Measurements from ENCODE around the gene SLC25A42.

DNA sequence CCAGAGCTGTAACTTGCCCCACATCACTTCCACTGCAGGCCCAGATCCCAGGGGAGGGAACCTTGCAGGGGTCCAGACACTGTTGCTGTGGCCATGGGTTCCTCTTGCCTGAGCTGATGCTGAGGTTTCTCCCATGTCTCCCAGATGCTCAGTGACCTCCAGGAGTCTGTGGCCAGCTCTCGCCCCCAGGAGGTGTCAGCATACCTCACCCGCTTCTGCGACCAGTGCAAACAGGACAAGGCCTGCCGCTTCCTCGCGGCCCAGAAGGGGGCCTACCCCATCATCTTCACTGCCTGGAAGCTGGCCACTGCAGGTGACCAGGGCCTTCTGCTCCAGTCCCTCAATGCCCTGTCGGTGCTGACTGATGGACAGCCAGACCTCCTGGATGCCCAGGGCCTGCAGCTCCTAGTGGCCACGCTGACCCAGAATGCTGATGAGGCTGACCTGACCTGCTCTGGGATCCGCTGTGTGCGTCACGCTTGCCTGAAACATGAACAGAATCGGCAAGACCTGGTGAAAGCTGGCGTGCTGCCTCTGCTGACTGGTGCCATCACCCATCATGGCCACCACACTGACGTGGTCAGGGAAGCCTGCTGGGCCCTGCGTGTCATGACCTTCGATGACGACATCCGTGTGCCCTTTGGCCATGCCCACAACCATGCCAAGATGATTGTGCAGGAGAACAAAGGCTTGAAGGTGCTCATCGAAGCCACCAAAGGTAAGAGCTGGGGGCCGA, 12.1 kb upstream of the SLC25A42 start:
- no peak for TF ChIP-seq EZH2phosphoT487 (IDR thresholded peaks at IDR 0.05; ENCODE audit: insufficient read depth, low read depth)
- no peak for TF ChIP-seq EZH2 (IDR thresholded peaks at IDR 0.05; ENCODE audit: insufficient read depth, poor library complexity, severe bottlenecking)

All from GM23248 (cell line).